Left lung (tissue), 10 donors: ENCODE data around the gene SLBP. TPM values are rescaled to one million over a fixed set of nuclear protein-coding genes. Genes with fewer than 3 reads are reported as not detected.

ENCODE experiments used
- ATAC-seq: fragments of 200-7000 bp; cut with Tn5 transposase; one replicate; pipeline ENCODE4 v1.9.1; 2020; ENCODE audit warnings: moderate library complexity
- DNase-seq, 4 donors: peaks; one replicate each; pipeline ENCODE4 v3.0.0-alpha.2; 2013 to 2020
- H3K27ac ChIP-seq, 2 donors: fragments of 200-600 bp; sonication (generic) in 1 of 2; one replicate each; pipeline versions ENCODE4 v1.5.0 to v1.8.0; 2020 to 2021
- H3K27me3 ChIP-seq, 2 donors: fragments of 200-600 bp; sonication (generic) in 1 of 2; one replicate each; pipeline versions ENCODE4 v1.5.0 to v1.8.0; 2020 to 2021
- H3K36me3 ChIP-seq, 2 donors: fragments of 200-600 bp; sonication (generic) in 1 of 2; one replicate each; pipeline versions ENCODE4 v1.5.0 to v1.8.0; 2020 to 2021
- H3K4me1 ChIP-seq, 2 donors: fragments of 200-600 bp; one replicate each; pipeline ENCODE4 v1.8.0; 2021
- H3K4me3 ChIP-seq, 2 donors: fragments of 200-600 bp; sonication (generic) in 1 of 2; one replicate each; pipeline versions ENCODE4 v1.5.0 to v1.8.0; 2020 to 2021; ENCODE audit warnings: mild to moderate bottlenecking in 1 of 2
- H3K9me3 ChIP-seq, 2 donors: fragments of 200-600 bp; sonication (generic) in 1 of 2; one replicate each; pipeline versions ENCODE4 v1.5.0 to v1.8.0; 2020 to 2021
- intact Hi-C, 2 donors: fragments of 100-400 bp; cut with DNase I; formaldehyde crosslinking; loops; one replicate each; pipeline versions ENCODE4 v1.11.2 to v1.14.2; 2022
- polyA plus RNA-seq, 6 donors: library from polyadenylated mRNA; unstranded; fragments of 120-200 nt; gene quantifications; one replicate each; pipeline ENCODE4 v1.2.1, GENCODE V29; 2013; ENCODE audit not compliant: insufficient read length in 6 of 6
- total RNA-seq, 2 donors: library from RNA; stranded (reverse); fragmentation: NEBNext Ultra II Directional; extraction: Animal tissue kit (Norgen Biotek cat#: 25700); gene quantifications; one replicate each; pipeline ENCODE4 v1.2.1, GENCODE V29; 2021
- TF ChIP-seq, protein P1 (sequence below), 2 donors: fragments of 200-600 bp; sonication (generic) in 1 of 2; IDR thresholded peaks; one replicate each; pipeline versions ENCODE4 v1.5.0 to v1.8.0; 2021; ENCODE audit warnings: antibody characterized with exemption in 2 of 2
- donor health status: DM: no; HTN: yes; CAD: no.
- donor health status: DM: no; HTN: no; CAD: no.

The SLBP gene
- total and polyA plus RNA-seq, 8 donors, result 39.1 to 73.0 (median 60.0) TPM

DNA sequence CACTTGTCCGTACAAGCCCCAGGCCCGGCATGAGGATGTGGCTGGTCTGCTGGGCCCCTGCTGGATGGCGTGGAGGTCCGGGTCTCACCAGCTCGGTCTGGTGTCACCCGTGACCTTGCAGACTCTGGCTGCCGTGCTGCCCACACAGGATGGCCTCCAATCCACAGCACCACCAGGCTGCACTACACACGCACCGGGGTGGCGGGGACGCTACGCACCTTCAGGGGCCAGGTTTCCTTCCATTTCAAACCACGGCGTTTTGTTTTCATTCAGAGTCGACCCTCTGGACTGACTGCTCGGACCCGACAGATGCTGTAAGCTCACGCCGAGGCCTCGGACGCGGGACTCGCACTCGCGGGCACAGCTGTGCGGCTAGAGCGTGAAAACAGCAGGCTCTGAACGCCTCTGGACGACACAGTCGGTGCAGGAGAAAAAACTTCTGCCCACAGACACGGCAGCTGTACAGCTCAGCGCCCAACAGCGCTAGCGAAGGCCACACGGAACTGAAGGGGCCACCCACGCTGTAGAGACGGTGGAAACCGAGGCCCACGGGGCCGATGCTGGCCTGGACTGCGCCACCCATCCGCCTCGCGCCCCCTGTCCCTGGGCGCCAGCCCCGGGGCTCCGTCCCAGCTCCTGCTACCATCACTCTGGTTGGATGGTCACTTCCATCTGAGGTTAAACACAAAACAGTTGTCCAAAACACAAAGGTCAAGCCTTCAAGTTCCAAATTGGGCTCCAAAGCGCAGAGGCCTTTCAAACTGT lies 68.0 kb downstream of the SLBP start:
- DNase-seq, result peak in 1 of 4 donors; percentile 71
- intact Hi-C loops, result no loop called here
- H3K4me3 ChIP-seq, result no peak overlapping the region

More for the DNA sequence above, 68.0 kb downstream of the SLBP start:
- Histone ChIP-seq H3K27me3 (no peaks in the 10 kb centered on the region), H3K9me3 (no peaks in the 10 kb centered on the region), H3K36me3 (no peaks in the 10 kb centered on the region), H3K4me1 (no peaks in the 10 kb centered on the region), H3K27ac (no peak overlapping the region)
- no peak for ATAC-seq
- TF ChIP-seq, protein P1, sequence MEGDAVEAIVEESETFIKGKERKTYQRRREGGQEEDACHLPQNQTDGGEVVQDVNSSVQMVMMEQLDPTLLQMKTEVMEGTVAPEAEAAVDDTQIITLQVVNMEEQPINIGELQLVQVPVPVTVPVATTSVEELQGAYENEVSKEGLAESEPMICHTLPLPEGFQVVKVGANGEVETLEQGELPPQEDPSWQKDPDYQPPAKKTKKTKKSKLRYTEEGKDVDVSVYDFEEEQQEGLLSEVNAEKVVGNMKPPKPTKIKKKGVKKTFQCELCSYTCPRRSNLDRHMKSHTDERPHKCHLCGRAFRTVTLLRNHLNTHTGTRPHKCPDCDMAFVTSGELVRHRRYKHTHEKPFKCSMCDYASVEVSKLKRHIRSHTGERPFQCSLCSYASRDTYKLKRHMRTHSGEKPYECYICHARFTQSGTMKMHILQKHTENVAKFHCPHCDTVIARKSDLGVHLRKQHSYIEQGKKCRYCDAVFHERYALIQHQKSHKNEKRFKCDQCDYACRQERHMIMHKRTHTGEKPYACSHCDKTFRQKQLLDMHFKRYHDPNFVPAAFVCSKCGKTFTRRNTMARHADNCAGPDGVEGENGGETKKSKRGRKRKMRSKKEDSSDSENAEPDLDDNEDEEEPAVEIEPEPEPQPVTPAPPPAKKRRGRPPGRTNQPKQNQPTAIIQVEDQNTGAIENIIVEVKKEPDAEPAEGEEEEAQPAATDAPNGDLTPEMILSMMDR (IDR thresholded peaks at IDR 0.05), result no peak

Other genes starting within 250 kb of the SLBP start
- 1 to 10 TPM; 1.8 to 1.9 TPM for gene FAM53A, start 28.0 kb downstream of the SLBP start, total RNA-seq
- gene FAM53A, start 28.0 kb downstream of the SLBP start, polyA plus RNA-seq, result 1 to 10 TPM; 1.5 to 4.3 (median 3.0) TPM
- 10 to 100 TPM; 36.8 to 41.1 TPM for gene TMEM129, start 9.0 kb upstream of the SLBP start, total RNA-seq
- gene TMEM129, start 9.0 kb upstream of the SLBP start, polyA plus RNA-seq, result 10 to 100 TPM; 24.3 to 30.6 (median 27.5) TPM
- gene TACC3, start 9.2 kb upstream of the SLBP start, total RNA-seq, result 10 to 100 TPM; 20.3 to 28.1 TPM
- gene TACC3, start 9.2 kb upstream of the SLBP start, polyA plus RNA-seq, result 10 to 100 TPM; 37.9 to 76.2 (median 48.8) TPM
- 10 to 100 TPM; 10.8 to 13.5 TPM for gene FGFR3, start 81.0 kb upstream of the SLBP start, total RNA-seq
- gene FGFR3, start 81.0 kb upstream of the SLBP start, polyA plus RNA-seq, result 100 to 1,000 TPM in 4 of 6 donors, 10 to 100 TPM in 2; 74.5 to 134 (median 109) TPM
- 10 to 100 TPM; 40.8 to 52.3 TPM for gene LETM1, start 143.8 kb upstream of the SLBP start, total RNA-seq
- gene LETM1, start 143.8 kb upstream of the SLBP start, polyA plus RNA-seq, result 10 to 100 TPM; 17.9 to 27.9 (median 20.4) TPM
- gene NSD2, start 159.1 kb upstream of the SLBP start, total RNA-seq, result 10 to 100 TPM; 53.6 to 60.0 TPM
- gene NSD2, start 159.1 kb upstream of the SLBP start, polyA plus RNA-seq, result 10 to 100 TPM; 69.2 to 93.8 (median 82.4) TPM